ENCODE results near the gene SEC62.
"Not testable (repeated sequence)": the region's sequence is repeated elsewhere in the genome, so short reads cannot be mapped to it uniquely, and the experiment has no call there.

SEC62 gene

DNA sequence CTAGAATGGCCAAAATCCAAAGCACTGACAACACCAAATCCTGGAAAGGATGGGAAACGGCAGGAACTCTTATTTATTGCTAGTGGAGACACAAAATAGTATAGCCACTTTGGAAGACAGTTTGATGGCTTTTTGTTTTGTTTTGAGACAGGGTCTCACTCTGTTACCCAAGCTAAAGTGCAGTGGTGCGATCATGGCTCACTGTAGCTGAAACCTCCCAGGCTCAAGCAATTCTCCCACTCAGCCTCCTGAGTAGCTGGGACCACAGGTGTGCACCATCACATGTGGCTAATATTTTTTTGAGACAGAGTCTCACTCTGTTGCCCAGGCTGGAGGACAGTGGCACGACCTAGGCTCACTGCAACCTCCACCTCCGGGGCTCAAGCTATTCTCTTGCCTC, 43.9 kb downstream of the SEC62 start:
- Histone ChIP-seq H3K36me3 (no peaks in the 10 kb centered on the region), H4K20me1 (no peaks in the 10 kb centered on the region), H3K27ac (no peak overlapping the region), H3K4me3 (no peak overlapping the region), H3K9ac (no peak overlapping the region), H3K27me3 (no peaks in the 10 kb centered on the region), H3K4me2 (no peak overlapping the region), H3K4me1 (peaks cover 14% of the 10 kb centered on the region), H3K9me3 (no peaks in the 10 kb centered on the region)
- TF ChIP-seq Cebpa-rat (IDR thresholded peaks at IDR 0.05), result no peak

GRCh38 chr3:170012683-170013400, 46.2 kb downstream of the SEC62 start:
- Histone ChIP-seq H3K4me2 (no peak overlapping the region), H3K9ac (no peak overlapping the region), H3K27ac (no peak overlapping the region), H3K9me3 (no peaks in the 10 kb centered on the region), H3K4me1 (no peaks in the 10 kb centered on the region), H3K4me3 (no peak overlapping the region), H4K20me1 (no peaks in the 10 kb centered on the region), H3K36me3 (no peaks in the 10 kb centered on the region), H3K27me3 (no peaks in the 10 kb centered on the region)
- no peak for TF ChIP-seq Cebpa-rat (IDR thresholded peaks at IDR 0.05)

DNA sequence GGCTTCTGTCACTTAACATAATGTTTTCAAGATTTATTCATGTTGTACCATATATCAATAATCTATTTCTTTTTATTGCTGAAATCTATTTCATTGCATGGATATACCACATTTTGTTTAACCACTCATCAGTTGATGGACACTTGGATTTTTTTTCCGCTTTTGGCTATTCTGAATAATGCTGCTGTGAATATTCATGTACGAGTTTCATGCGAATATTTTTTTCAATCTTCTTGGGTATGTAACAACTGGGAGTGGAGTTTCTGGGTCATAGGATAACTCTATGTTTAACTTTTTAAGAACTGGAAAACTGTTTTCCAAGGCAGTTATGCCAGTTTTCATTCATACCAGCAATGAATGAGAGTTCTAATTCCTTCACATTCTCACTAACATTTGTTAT, 49.5 kb downstream of the SEC62 start:
- no peaks in the 10 kb centered on the region for H4K20me1 ChIP-seq
- no peak overlapping the region for H3K4me2 ChIP-seq
- TF ChIP-seq Cebpa-rat (IDR thresholded peaks at IDR 0.05), result no peak
- no peaks in the 10 kb centered on the region for H3K27me3 ChIP-seq
- no peak overlapping the region for H3K9ac ChIP-seq
- H3K36me3 ChIP-seq, result no peaks in the 10 kb centered on the region
- no peak overlapping the region for H3K27ac ChIP-seq
- H3K9me3 ChIP-seq, result no peaks in the 10 kb centered on the region
- H3K4me3 ChIP-seq, result no peak overlapping the region
- no peaks in the 10 kb centered on the region for H3K4me1 ChIP-seq

GRCh38 chr3:170019306-170019705, 52.7 kb downstream of the SEC62 start:
- H4K20me1 ChIP-seq, H3K4me1 ChIP-seq, H3K9ac ChIP-seq, H3K36me3 ChIP-seq, H3K9me3 ChIP-seq, H3K27me3 ChIP-seq, H3K27ac ChIP-seq, H3K4me3 ChIP-seq, H3K4me2 ChIP-seq: not testable (repeated sequence)

- Histone ChIP-seq H3K27ac (no peak overlapping the region), H3K4me2 (no peak overlapping the region), H3K36me3 (no peaks in the 10 kb centered on the region), H3K9me3 (no peaks in the 10 kb centered on the region), H3K9ac (no peak overlapping the region), H3K4me3 (no peak overlapping the region), H4K20me1 (no peaks in the 10 kb centered on the region), H3K4me1 (no peaks in the 10 kb centered on the region), H3K27me3 (no peaks in the 10 kb centered on the region)
- TF ChIP-seq Cebpa-rat (IDR thresholded peaks at IDR 0.05), result no peak
Observed at GRCh38 chr3:170021083-170021482, 54.5 kb downstream of the SEC62 start.

DNA sequence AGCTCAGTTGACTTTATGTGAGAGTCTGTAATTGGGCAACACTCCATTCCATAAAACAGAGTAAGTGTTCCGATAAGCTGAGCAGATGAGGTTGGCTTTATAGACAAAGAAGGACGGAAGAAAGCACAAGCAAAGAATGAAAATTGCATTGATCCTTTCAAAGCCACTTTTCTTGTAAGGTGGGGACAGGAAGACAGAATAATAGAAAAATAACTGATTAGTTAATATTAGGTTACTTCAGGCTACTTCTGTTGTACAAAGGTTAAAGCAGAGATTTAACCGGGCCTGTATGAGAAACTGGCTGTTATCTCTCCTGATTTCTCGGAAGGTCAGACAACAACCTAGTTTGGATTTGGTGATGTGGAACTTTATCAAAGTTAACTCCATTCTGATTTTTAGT, 55.7 kb downstream of the SEC62 start:
- H3K4me2 ChIP-seq, result no peak overlapping the region

DNA sequence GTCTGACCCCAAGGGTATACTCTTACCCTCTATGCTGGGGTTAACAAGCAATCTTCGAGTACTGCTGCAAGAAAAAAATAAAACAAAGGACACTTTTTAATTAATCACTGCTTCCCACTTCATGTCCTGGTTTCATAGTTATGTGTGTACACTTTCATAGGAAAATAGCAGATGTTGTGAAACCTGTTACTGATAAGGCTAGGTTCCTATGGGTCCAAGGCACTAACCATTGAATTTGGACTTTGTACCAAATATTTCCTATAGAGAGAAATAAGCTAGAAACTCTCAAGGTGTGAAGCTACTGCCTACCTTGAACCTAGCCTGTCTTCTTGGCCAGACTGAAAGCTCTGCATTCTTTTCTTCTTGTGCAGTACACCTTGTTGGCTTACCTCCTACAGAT, 56.6 kb downstream of the SEC62 start:
- Histone ChIP-seq H3K9me3 (no peaks in the 10 kb centered on the region), H3K4me1 (no peaks in the 10 kb centered on the region), H3K9ac (no peak overlapping the region), H3K36me3 (no peaks in the 10 kb centered on the region), H3K27me3 (no peaks in the 10 kb centered on the region), H4K20me1 (no peaks in the 10 kb centered on the region), H3K4me2 (no peak overlapping the region), H3K4me3 (no peak overlapping the region), H3K27ac (no peak overlapping the region)
- no peak for TF ChIP-seq Cebpa-rat (IDR thresholded peaks at IDR 0.05)

More for the DNA sequence above, 55.7 kb downstream of the SEC62 start:
- Histone ChIP-seq H3K36me3 (no peaks in the 10 kb centered on the region), H3K4me3 (no peak overlapping the region), H3K9ac (no peak overlapping the region), H3K9me3 (no peaks in the 10 kb centered on the region), H3K27me3 (no peaks in the 10 kb centered on the region), H3K27ac (no peak overlapping the region), H3K4me1 (no peaks in the 10 kb centered on the region), H4K20me1 (no peaks in the 10 kb centered on the region)
- no peak for TF ChIP-seq Cebpa-rat (IDR thresholded peaks at IDR 0.05)

- H3K4me2 ChIP-seq, result no peak overlapping the region
- TF ChIP-seq Cebpa-rat (IDR thresholded peaks at IDR 0.05), result no peak
Observed at GRCh38 chr3:170024581-170024980, 58.0 kb downstream of the SEC62 start.

DNA sequence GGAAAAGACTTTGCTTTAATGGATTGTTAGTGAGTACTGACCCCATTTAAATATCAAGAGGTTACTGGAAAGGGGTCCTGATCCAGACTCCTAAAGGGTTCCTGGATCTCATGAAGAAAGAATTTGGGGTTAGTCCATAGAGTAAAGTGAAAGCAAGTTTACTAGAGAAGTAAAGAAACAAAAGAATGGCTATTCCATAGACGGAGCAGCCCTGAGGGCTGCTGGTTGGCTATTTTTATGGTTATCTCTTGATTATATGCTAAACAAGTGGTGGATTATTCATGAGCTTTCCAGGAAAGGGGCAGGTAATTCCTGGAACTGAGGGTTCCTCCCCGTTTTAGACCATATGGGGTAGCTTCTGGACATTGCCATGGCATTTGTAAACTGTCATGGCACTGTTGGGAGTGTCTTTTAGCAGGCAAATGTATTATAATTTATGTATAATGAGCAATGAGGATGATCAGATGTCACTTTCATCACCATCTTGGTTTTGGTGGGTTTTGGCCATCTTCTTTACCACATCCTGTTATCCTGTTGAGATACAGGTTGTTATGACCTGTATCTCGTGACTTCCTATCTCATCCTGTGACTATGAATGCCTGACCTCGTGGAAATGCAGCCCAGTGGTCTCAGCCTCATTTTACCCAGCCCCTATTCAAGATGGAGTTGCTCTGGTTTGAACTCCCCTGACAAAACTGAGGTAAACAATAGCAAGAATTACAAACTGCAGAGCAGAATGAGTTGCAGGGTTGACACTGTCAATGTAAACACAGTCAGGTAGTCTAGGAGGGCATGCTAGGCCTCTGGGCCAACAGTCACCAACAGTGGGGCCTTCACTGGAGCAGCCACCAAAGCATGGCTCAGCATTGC, 60.9 kb downstream of the SEC62 start:
- peaks cover 15% of the 10 kb centered on the region for H3K4me1 ChIP-seq
- 0 out of 2 replicates have a peak, but pooled peaks cover 4% of the 10 kb centered on the region for H3K9me3 ChIP-seq
- no peaks in the 10 kb centered on the region for H3K27me3 ChIP-seq
- H3K9ac ChIP-seq, result no peak overlapping the region
- H3K4me2 ChIP-seq, result no peak overlapping the region; the same call in 1 of the 2 replicates
- no peaks in the 10 kb centered on the region for H3K36me3 ChIP-seq
- no peak overlapping the region for H3K27ac ChIP-seq
- TF ChIP-seq Cebpa-rat (IDR thresholded peaks at IDR 0.05), result no peak
- H3K4me3 ChIP-seq, result no peak overlapping the region
- no peaks in the 10 kb centered on the region for H4K20me1 ChIP-seq

More at GRCh38 chr3:170024581-170024980, 58.0 kb downstream of the SEC62 start:
- Histone ChIP-seq H4K20me1 (no peaks in the 10 kb centered on the region), H3K4me3 (no peak overlapping the region), H3K27me3 (no peaks in the 10 kb centered on the region), H3K36me3 (no peaks in the 10 kb centered on the region), H3K27ac (no peak overlapping the region), H3K9ac (no peak overlapping the region), H3K9me3 (0 out of 2 replicates have a peak, but pooled peaks cover 4% of the 10 kb centered on the region), H3K4me1 (no peaks in the 10 kb centered on the region)

DNA sequence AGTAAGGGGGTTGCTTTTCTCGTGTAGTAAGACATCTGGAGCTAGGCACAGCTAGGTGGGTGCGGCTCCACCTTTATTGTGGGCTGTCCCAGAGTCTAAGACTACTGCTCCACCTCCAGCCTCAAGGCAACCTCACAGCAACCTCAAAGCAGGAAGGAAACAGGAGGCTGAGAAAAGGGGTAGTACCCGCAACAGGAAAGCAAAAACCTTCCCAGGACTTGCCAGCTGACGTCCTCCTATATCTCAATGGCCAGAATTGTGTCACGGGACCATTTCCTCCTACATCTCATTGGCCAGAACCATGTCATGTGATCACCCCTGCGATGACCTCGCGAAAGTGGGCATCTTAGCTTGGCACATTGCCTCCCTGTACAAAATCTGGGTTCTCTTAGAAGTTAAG, 66.9 kb downstream of the SEC62 start:
- Histone ChIP-seq H3K27me3 (peaks cover 16% of the 10 kb centered on the region), H3K27ac (peak overlapping the region; percentile 33; the same call in 1 of the 2 replicates), H3K4me1 (peaks cover 44% of the 10 kb centered on the region), H3K9ac (no peak overlapping the region), H3K36me3 (no peaks in the 10 kb centered on the region), H3K4me3 (no peak overlapping the region), H3K4me2 (peak overlapping the region; percentile 73), H3K9me3 (peaks cover 13% of the 10 kb centered on the region; the same call in 1 of the 2 replicates), H4K20me1 (no peaks in the 10 kb centered on the region; the same call in 1 of the 2 replicates)
- no peak for TF ChIP-seq Cebpa-rat (IDR thresholded peaks at IDR 0.05)

All from BLaER1 (cell line).